Activated CD8-positive, alpha-beta T cell treated with anti-CD3 and anti-CD28 coated beads for 36 hours (primary cell): ENCODE results near the gene ITPR1. TPM values are rescaled to one million over a fixed set of nuclear protein-coding genes. Genes with fewer than 3 reads are reported as not detected.
A peak's percentile ranks its signal among the peaks of the same experiment; 100 is the strongest.

Experiments
- ATAC-seq: fragments of 200-7000 bp; cut with Tn5 transposase; one replicate; pipeline ENCODE4 v1.10.0; 2021; ENCODE audit warnings: mild to moderate bottlenecking, moderate library complexity
- CTCF ChIA-PET: fragments of 350-600 bp; sonication (Branson Sonifier 250); formaldehyde crosslinking; loops from one replicate; lab custom pipeline; 2021; ENCODE audit warnings: antibody characterized with exemption; lab: Charles Lee
- POLR2A ChIA-PET: fragments of 350-600 bp; sonication (Branson Sonifier 250); formaldehyde crosslinking; loops from one replicate; lab custom pipeline; 2021; ENCODE audit warnings: antibody characterized with exemption; lab: Charles Lee
- DNase-seq: peaks from one replicate; pipeline ENCODE4 v3.0.0-alpha.2; 2020
- H3K27ac Mint-ChIP-seq: one replicate; pipeline ENCODE4 v1.8.0; 2021; ENCODE audit warnings: mild to moderate bottlenecking, mixed read lengths
- H3K27me3 Mint-ChIP-seq: one replicate; pipeline ENCODE4 v1.8.0; 2021; ENCODE audit warnings: mixed read lengths
- H3K36me3 Mint-ChIP-seq: one replicate; pipeline ENCODE4 v1.8.0; 2021; ENCODE audit warnings: low read depth, mixed read lengths
- H3K4me1 Mint-ChIP-seq: one replicate; pipeline ENCODE4 v1.8.0; 2021; ENCODE audit warnings: low read depth, mixed read lengths
- H3K4me3 Mint-ChIP-seq: one replicate; pipeline ENCODE4 v1.8.0; 2021; ENCODE audit warnings: mild to moderate bottlenecking, moderate library complexity, mixed read lengths
- H3K9me3 Mint-ChIP-seq: one replicate; pipeline ENCODE4 v1.8.0; 2021; ENCODE audit warnings: mixed read lengths
- CTCF ChIP-seq: fragments of 200-600 bp; IDR thresholded peaks from one replicate; pipeline ENCODE4 v1.8.0; 2022; ENCODE audit warnings: antibody characterized with exemption, mild to moderate bottlenecking
- intact Hi-C: fragments of 100-400 bp; cut with micrococcal nuclease; formaldehyde crosslinking; loops from one replicate; pipeline ENCODE4 v1.10.0; 2022
- total RNA-seq, 2 experiments: library from RNA; stranded (reverse); gene quantifications; one replicate each; pipeline ENCODE4 v1.2.3, GENCODE V29; 2021

Gene ITPR1
- total RNA-seq, 2 experiments from 2014 or later: 93.9 to 98.2 TPM

GRCh38 chr3:4507024-4507596 is 14.0 kb downstream of the ITPR1 start:
- peak overlapping the region; percentile 43 for H3K27ac Mint-ChIP-seq
- ChIA-PET POLR2A (interaction anchor here (0.7 to 6.9 kb wide), 3 partner anchors 10 to 40 kb away, joined by 3 to 73 read pairs (median 4); partner anchors contain the start of genes ITPR1 and SUMF1), CTCF (interaction anchor here (1.0 to 4.8 kb wide), 2 partner anchors 11 to 127 kb away, joined by 4 to 21 read pairs; no protein-coding TSS in a partner anchor)
- H3K4me3 Mint-ChIP-seq: no peak overlapping the region
- no peak for TF ChIP-seq CTCF
- H3K9me3 Mint-ChIP-seq: no peaks in the 10 kb centered on the region
- intact Hi-C loops: no loop called here
- peaks cover 64% of the 10 kb centered on the region for H3K4me1 Mint-ChIP-seq
- H3K36me3 Mint-ChIP-seq: peaks cover 16% of the 10 kb centered on the region
- DNase-seq (no peak), ATAC-seq (no peak)
- no peaks in the 10 kb centered on the region for H3K27me3 Mint-ChIP-seq

- CTCF ChIA-PET: interaction anchor here (1.0 to 4.8 kb wide), 6 partner anchors 10 to 157 kb away, joined by 3 to 21 read pairs (median 4); no protein-coding TSS in a partner anchor
- TF ChIP-seq CTCF: no peak
- peak; percentile 22 for ATAC-seq
- Mint-ChIP-seq H3K4me1 (peaks cover 66% of the 10 kb centered on the region), H3K27me3 (no peaks in the 10 kb centered on the region), H3K9me3 (no peaks in the 10 kb centered on the region), H3K27ac (peak overlapping the region; percentile 50), H3K4me3 (no peak overlapping the region), H3K36me3 (peaks cover 13% of the 10 kb centered on the region)
- intact Hi-C loops: no loop called here
- peak; percentile 40 for DNase-seq
- POLR2A ChIA-PET: interaction anchor here (0.7 to 6.9 kb wide), 3 partner anchors 9 to 41 kb away, joined by 3 to 73 read pairs (median 4); partner anchors contain the start of genes ITPR1 and SUMF1
Observed at GRCh38 chr3:4508048-4508981, 15.2 kb downstream of the ITPR1 start.

- no peak overlapping the region for H3K4me3 Mint-ChIP-seq
- H3K36me3 Mint-ChIP-seq: peaks cover 13% of the 10 kb centered on the region
- no peak overlapping the region for H3K27ac Mint-ChIP-seq
- ChIA-PET CTCF (interaction anchor here (0.6 to 4.8 kb wide), 4 partner anchors 10 to 207 kb away, joined by 3 to 21 read pairs (median 5); no protein-coding TSS in a partner anchor), POLR2A (no interaction called here)
- H3K4me1 Mint-ChIP-seq: peaks cover 62% of the 10 kb centered on the region
- ATAC-seq (no peak), DNase-seq (no peak)
- H3K9me3 Mint-ChIP-seq: no peaks in the 10 kb centered on the region
- TF ChIP-seq CTCF: no peak
- H3K27me3 Mint-ChIP-seq: no peaks in the 10 kb centered on the region
- intact Hi-C loops: no loop called here
Observed at GRCh38 chr3:4509043-4509442, 15.9 kb downstream of the ITPR1 start.

GRCh38 chr3:4509983-4510755 is 17.0 kb downstream of the ITPR1 start:
- no peak for TF ChIP-seq CTCF
- no peak for DNase-seq
- ChIA-PET POLR2A (interaction anchor here (0.8 to 1.6 kb wide), 2 partner anchors 9 to 16 kb away, joined by 3 to 5 read pairs; no protein-coding TSS in a partner anchor), CTCF (interaction anchor here (1.0 to 4.8 kb wide), 2 partner anchors 8 to 159 kb away, joined by 4 to 21 read pairs; no protein-coding TSS in a partner anchor)
- ATAC-seq: no peak
- H3K4me3 Mint-ChIP-seq: no peak overlapping the region
- peaks cover 58% of the 10 kb centered on the region for H3K4me1 Mint-ChIP-seq
- H3K36me3 Mint-ChIP-seq: peaks cover 13% of the 10 kb centered on the region
- H3K9me3 Mint-ChIP-seq: no peaks in the 10 kb centered on the region
- H3K27me3 Mint-ChIP-seq: no peaks in the 10 kb centered on the region
- no peak overlapping the region for H3K27ac Mint-ChIP-seq
- intact Hi-C loops: no loop called here
